H9 (cell line): ENCODE data around the gene STAP2. TPM values are rescaled to one million over a fixed set of nuclear protein-coding genes. Genes with fewer than 3 reads are reported as not detected.

Source experiments
- DNase-seq: peaks from one replicate; pipeline ENCODE4 v3.0.0-alpha.2; 2017
- H2AFZ ChIP-seq: one replicate; pipeline ENCODE4 v1.6.1; 2013; ENCODE audit warnings: mild to moderate bottlenecking, low read length, control low read depth, moderate library complexity
- H2AK5ac ChIP-seq: 2 replicates; pipeline ENCODE4 v1.6.1; 2013; ENCODE audit warnings: low read length, control low read depth, mixed read lengths; ENCODE audit not compliant: insufficient read length
- H2BK120ac ChIP-seq: one replicate; pipeline ENCODE4 v1.6.1; 2013; ENCODE audit warnings: low read depth, mild to moderate bottlenecking, low read length, control low read depth, inconsistent platforms; ENCODE audit not compliant: poor library complexity, severe bottlenecking
- H2BK12ac ChIP-seq: 2 replicates; pipeline ENCODE4 v1.6.1; 2013; ENCODE audit warnings: low read length, control low read depth, mixed read lengths, low read depth; ENCODE audit not compliant: insufficient read length
- H2BK15ac ChIP-seq: 2 replicates; pipeline ENCODE4 v1.6.1; 2013; ENCODE audit warnings: low read depth, low read length, control low read depth
- H2BK20ac ChIP-seq: one replicate; pipeline ENCODE4 v1.6.1; 2013; ENCODE audit warnings: low read depth, mild to moderate bottlenecking, low read length, control low read depth, inconsistent platforms; ENCODE audit not compliant: poor library complexity, severe bottlenecking
- H2BK5ac ChIP-seq: 2 replicates; pipeline ENCODE4 v1.6.1; 2013; ENCODE audit warnings: low read length, control low read depth, mixed read lengths; ENCODE audit not compliant: insufficient read length
- H3K14ac ChIP-seq: 2 replicates; pipeline ENCODE4 v1.6.1; 2013; ENCODE audit warnings: low read length, control low read depth; ENCODE audit not compliant: insufficient read depth
- H3K18ac ChIP-seq: 2 replicates; pipeline ENCODE4 v1.6.1; 2013; ENCODE audit warnings: low read depth, mild to moderate bottlenecking, mixed read lengths, low read length, control low read depth; ENCODE audit not compliant: insufficient read length
- H3K23ac ChIP-seq: 2 replicates; pipeline ENCODE4 v1.6.1; 2013; ENCODE audit warnings: low read length, control low read depth, mixed read lengths, low read depth; ENCODE audit not compliant: insufficient read length
- H3K23me2 ChIP-seq: 2 replicates; pipeline ENCODE4 v1.6.1; 2013; ENCODE audit warnings: low read depth, mild to moderate bottlenecking, mixed read lengths, low read length, control low read depth; ENCODE audit not compliant: insufficient read length, poor library complexity, severe bottlenecking
- H3K27ac ChIP-seq: 2 replicates; pipeline ENCODE4 v1.5.1; 2013; ENCODE audit warnings: low read length, control low read depth, mixed read lengths, low read depth; ENCODE audit not compliant: insufficient read length
- H3K27me3 ChIP-seq: 2 replicates; pipeline ENCODE4 v1.6.1; 2013; ENCODE audit warnings: low read length, control low read depth, inconsistent platforms; ENCODE audit not compliant: insufficient read depth
- H3K4ac ChIP-seq: 2 replicates; pipeline ENCODE4 v1.6.1; 2013; ENCODE audit warnings: low read depth, mild to moderate bottlenecking, control low read depth, inconsistent platforms, low read length, moderate library complexity
- H3K4me1 ChIP-seq: 2 replicates; pipeline ENCODE4 v1.6.1; 2013; ENCODE audit warnings: low read length, control low read depth, inconsistent platforms; ENCODE audit not compliant: insufficient read depth
- H3K4me2 ChIP-seq: 2 replicates; pipeline ENCODE4 v1.6.1; 2013; ENCODE audit warnings: low read length, control low read depth, mixed read lengths; ENCODE audit not compliant: insufficient read length, insufficient read depth
- H3K56ac ChIP-seq: 2 replicates; pipeline ENCODE4 v1.6.1; 2013; ENCODE audit warnings: low read depth, mild to moderate bottlenecking, mixed read lengths, low read length, control low read depth; ENCODE audit not compliant: insufficient read length
- H3K79me1 ChIP-seq: 2 replicates; pipeline ENCODE4 v1.6.1; 2013; ENCODE audit warnings: low read depth, mild to moderate bottlenecking, moderate library complexity, low read length, control low read depth, inconsistent platforms; ENCODE audit not compliant: insufficient read depth, poor library complexity, severe bottlenecking
- H3K79me2 ChIP-seq: 2 replicates; pipeline ENCODE4 v1.6.1; 2013; ENCODE audit warnings: low read length, control low read depth, inconsistent platforms; ENCODE audit not compliant: insufficient read depth
- H3K9ac ChIP-seq: 2 replicates; pipeline ENCODE4 v1.6.1; 2013; ENCODE audit warnings: low read length, control low read depth, mixed read lengths; ENCODE audit not compliant: insufficient read length; ENCODE audit errors: extremely low read depth
- H3K9me3 ChIP-seq: one replicate; pipeline ENCODE4 v1.6.1; 2013; ENCODE audit warnings: low read depth, low read length, inconsistent platforms; ENCODE audit not compliant: control insufficient read depth
- H3T11ph ChIP-seq: one replicate; pipeline ENCODE4 v1.6.1; 2013; ENCODE audit warnings: mild to moderate bottlenecking, low read length, control low read depth, inconsistent platforms
- H4K20me1 ChIP-seq: one replicate; pipeline ENCODE4 v1.6.1; 2013; ENCODE audit not compliant: control insufficient read depth, insufficient read length, insufficient read depth
- H4K5ac ChIP-seq: 2 replicates; pipeline ENCODE4 v1.6.1; 2013; ENCODE audit warnings: low read depth, mild to moderate bottlenecking, mixed read lengths, low read length, control low read depth; ENCODE audit not compliant: insufficient read length
- H4K8ac ChIP-seq: replicated peaks from 2 replicates; pipeline ENCODE4 v1.6.1; 2013; ENCODE audit warnings: low read length, control low read depth, mixed read lengths, low read depth; ENCODE audit not compliant: insufficient read length
- H4K91ac ChIP-seq: 2 replicates; pipeline ENCODE4 v1.6.1; 2013; ENCODE audit warnings: low read depth, mild to moderate bottlenecking, moderate library complexity, mixed read lengths, low read length, control low read depth; ENCODE audit not compliant: insufficient read length
- H3K27ac Mint-ChIP-seq, 3 experiments: 2 replicates in 2 of 3; 3 replicates in 1 of 3; pipeline ENCODE4 v1.8.0; 2020 to 2021; ENCODE audit warnings: mixed read lengths in 3 of 3, mild to moderate bottlenecking in 1 of 3, moderate library complexity in 1 of 3
- H3K27me3 Mint-ChIP-seq: 2 replicates; pipeline ENCODE4 v1.8.0; 2021; ENCODE audit warnings: low read depth, mild to moderate bottlenecking, moderate library complexity, mixed read lengths
- H3K36me3 Mint-ChIP-seq, 3 experiments: 2 replicates in 2 of 3; 3 replicates in 1 of 3; pipeline ENCODE4 v1.8.0; 2020 to 2021; ENCODE audit warnings: low read depth in 3 of 3, mixed read lengths in 3 of 3; ENCODE audit not compliant: insufficient read depth in 1 of 3
- H3K4me1 Mint-ChIP-seq, 2 experiments: 2 replicates each; pipeline ENCODE4 v1.8.0; 2020; ENCODE audit warnings: mixed read lengths in 2 of 2
- H3K4me3 Mint-ChIP-seq, 2 experiments: 2 replicates in 1 of 2; 3 replicates in 1 of 2; pipeline ENCODE4 v1.8.0; 2020 to 2021; ENCODE audit warnings: mild to moderate bottlenecking in 2 of 2, mixed read lengths in 2 of 2, moderate library complexity in 1 of 2
- H3K9me3 Mint-ChIP-seq, 2 experiments: 2 replicates in 1 of 2; 3 replicates in 1 of 2; pipeline ENCODE4 v1.8.0; 2020; ENCODE audit warnings: mild to moderate bottlenecking in 2 of 2, mixed read lengths in 2 of 2, moderate library complexity in 1 of 2
- WGBS: extraction: QIAGEN DNeasy Blood & Tissue Kit; methylation state at CpG from one replicate; pipeline ENCODE4 v1.1.7; 2013; ENCODE audit warnings: missing lambda C conversion rate, low lambda C conversion rate, mixed read lengths; ENCODE audit not compliant: insufficient read length; ENCODE audit errors: extremely low coverage; 5-methylcytosine and 5-hydroxymethylcytosine counted together
- total RNA-seq: library from RNA; stranded (reverse); gene quantifications from 2 replicates; pipeline ENCODE4 v1.2.1, GENCODE V29; 2021
- TF ChIP-seq, protein P1 (sequence below): fragments of 200-600 bp; sonication (generic); conservative IDR thresholded peaks from 3 replicates; pipeline ENCODE4 v1.8.0; 2021; ENCODE audit warnings: antibody characterized with exemption, mild to moderate bottlenecking

STAP2 gene
- total RNA-seq, 1 experiment from 2014 or later, result 20.2 TPM

DNA sequence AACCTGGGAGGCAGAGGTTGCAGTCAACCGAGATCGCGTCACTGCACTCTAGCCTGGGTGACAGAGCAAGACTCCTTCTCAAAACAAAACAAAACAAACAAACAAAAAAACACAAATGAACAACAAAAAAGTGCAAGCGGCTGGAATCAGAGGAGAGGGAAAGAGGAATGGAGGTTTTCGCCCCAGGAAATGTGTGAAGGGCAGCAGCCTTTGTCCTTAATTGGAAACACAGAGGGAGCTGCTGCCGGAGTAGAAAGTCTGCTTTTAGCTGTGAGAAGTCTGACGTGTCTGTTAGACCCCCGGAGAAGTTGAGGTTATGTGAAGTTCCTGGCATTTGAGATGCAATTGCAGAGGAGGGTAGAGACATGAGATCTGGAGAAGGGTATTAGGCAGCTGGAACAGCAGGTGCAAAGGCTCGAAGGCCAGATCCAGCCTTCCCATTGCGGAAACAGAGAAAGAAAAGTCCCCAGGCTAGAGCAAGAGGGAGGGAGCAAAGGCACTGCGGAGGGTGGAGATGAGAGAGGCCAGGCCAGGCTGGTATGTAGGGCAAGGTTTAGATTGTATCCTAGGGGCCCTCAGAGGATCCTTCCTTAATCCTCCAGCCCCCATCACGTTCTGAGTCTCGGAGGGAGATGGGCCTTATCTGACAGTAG is 36.9 kb downstream of the STAP2 start:
- no peak overlapping the region for H3K23ac ChIP-seq
- H3K9ac ChIP-seq, result no peak overlapping the region
- H2BK120ac ChIP-seq, result no peak overlapping the region
- no peaks in the 10 kb centered on the region for H3K4me1 ChIP-seq
- no CpG with 5 or more reads among the region's 13 CpGs for WGBS
- peaks cover 5 to 11% (median 7%) of the 10 kb centered on the region in 3 experiments; a peak in 6 of 7 replicates for H3K36me3 Mint-ChIP-seq
- no peaks in the 10 kb centered on the region for H3K79me1 ChIP-seq
- no peak overlapping the region for H4K91ac ChIP-seq
- H3K4ac ChIP-seq, result no peak overlapping the region
- H3K4me1 Mint-ChIP-seq, result peaks cover 10 to 20% of the 10 kb centered on the region in 2 experiments
- H3K9me3 ChIP-seq, result no peaks in the 10 kb centered on the region
- peak overlapping the region; percentile 3 for H2AFZ ChIP-seq
- peaks cover 12% of the 10 kb centered on the region for H3K27me3 Mint-ChIP-seq
- no peaks in the 10 kb centered on the region; a peak in 2 of 5 replicates for H3K9me3 Mint-ChIP-seq
- H3K56ac ChIP-seq, result no peak overlapping the region
- peak overlapping the region in 1 of 2 experiments; percentile 16; a peak in 1 of 5 replicates for H3K4me3 Mint-ChIP-seq
- no peak overlapping the region for H2BK12ac ChIP-seq
- TF ChIP-seq, protein P1, sequence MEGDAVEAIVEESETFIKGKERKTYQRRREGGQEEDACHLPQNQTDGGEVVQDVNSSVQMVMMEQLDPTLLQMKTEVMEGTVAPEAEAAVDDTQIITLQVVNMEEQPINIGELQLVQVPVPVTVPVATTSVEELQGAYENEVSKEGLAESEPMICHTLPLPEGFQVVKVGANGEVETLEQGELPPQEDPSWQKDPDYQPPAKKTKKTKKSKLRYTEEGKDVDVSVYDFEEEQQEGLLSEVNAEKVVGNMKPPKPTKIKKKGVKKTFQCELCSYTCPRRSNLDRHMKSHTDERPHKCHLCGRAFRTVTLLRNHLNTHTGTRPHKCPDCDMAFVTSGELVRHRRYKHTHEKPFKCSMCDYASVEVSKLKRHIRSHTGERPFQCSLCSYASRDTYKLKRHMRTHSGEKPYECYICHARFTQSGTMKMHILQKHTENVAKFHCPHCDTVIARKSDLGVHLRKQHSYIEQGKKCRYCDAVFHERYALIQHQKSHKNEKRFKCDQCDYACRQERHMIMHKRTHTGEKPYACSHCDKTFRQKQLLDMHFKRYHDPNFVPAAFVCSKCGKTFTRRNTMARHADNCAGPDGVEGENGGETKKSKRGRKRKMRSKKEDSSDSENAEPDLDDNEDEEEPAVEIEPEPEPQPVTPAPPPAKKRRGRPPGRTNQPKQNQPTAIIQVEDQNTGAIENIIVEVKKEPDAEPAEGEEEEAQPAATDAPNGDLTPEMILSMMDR, result no peak
- no peaks in the 10 kb centered on the region for H3K27me3 ChIP-seq
- H2AK5ac ChIP-seq, result no peak overlapping the region
- no peak overlapping the region for H2BK15ac ChIP-seq
- no peak overlapping the region for H4K5ac ChIP-seq
- no peak for DNase-seq
- peak overlapping the region in 2 of 3 experiments; percentile 65 to 72; a peak in 3 of 7 replicates for H3K27ac Mint-ChIP-seq
- no peak overlapping the region for H2BK5ac ChIP-seq
- H3K79me2 ChIP-seq, result no peaks in the 10 kb centered on the region
- H3K27ac ChIP-seq, result no peak overlapping the region
- no peak overlapping the region for H3K18ac ChIP-seq
- H3T11ph ChIP-seq, result no peak overlapping the region
- H3K4me2 ChIP-seq, result no peak overlapping the region
- H3K23me2 ChIP-seq, result no peaks in the 10 kb centered on the region
- no peak overlapping the region for H2BK20ac ChIP-seq
- no peak overlapping the region for H3K14ac ChIP-seq
- H4K20me1 ChIP-seq, result no peaks in the 10 kb centered on the region
- no peak overlapping the region for H4K8ac ChIP-seq
